DOHH2 (cell line): ENCODE data around the gene SLC22A15.

ENCODE experiments used
- H3F3A ChIP-seq: fragments of 200-600 bp; sonication (generic), shearing (Covaris generic); 2 replicates; pipeline ENCODE4 v1.6.0; 2016; ENCODE audit warnings: antibody characterized with exemption, mild to moderate bottlenecking; ENCODE audit not compliant: control insufficient read depth, insufficient read depth
- H3K27ac ChIP-seq: fragments of 200-600 bp; sonication (generic); 2 replicates; pipeline ENCODE4 v1.5.1; 2014; ENCODE audit warnings: low read depth, mild to moderate bottlenecking, low read length, moderate library complexity
- H3K27me3 ChIP-seq: fragments of 200-600 bp; sonication (generic); 2 replicates; pipeline ENCODE4 v1.6.1; 2014; ENCODE audit warnings: mild to moderate bottlenecking, low read length, mixed read lengths; ENCODE audit not compliant: control insufficient read depth
- H3K36me3 ChIP-seq: fragments of 200-600 bp; sonication (generic); 2 replicates; pipeline ENCODE4 v1.6.1; 2014; ENCODE audit warnings: mild to moderate bottlenecking, low read length, moderate library complexity, mixed read lengths; ENCODE audit not compliant: control insufficient read depth
- H3K4me1 ChIP-seq: fragments of 200-600 bp; sonication (generic); 2 replicates; pipeline ENCODE4 v1.6.1; 2014; ENCODE audit warnings: mild to moderate bottlenecking, low read length, mixed read lengths; ENCODE audit not compliant: control insufficient read depth
- H3K4me2 ChIP-seq: fragments of 200-600 bp; sonication (generic); 2 replicates; pipeline ENCODE4 v1.6.0; 2014; ENCODE audit warnings: mild to moderate bottlenecking, low read length, moderate library complexity
- H3K4me3 ChIP-seq: fragments of 200-600 bp; sonication (generic); 2 replicates; pipeline ENCODE4 v1.5.1; 2014; ENCODE audit warnings: mild to moderate bottlenecking, low read length, mixed read lengths
- H3K79me2 ChIP-seq: fragments of 200-600 bp; sonication (generic); 2 replicates; pipeline ENCODE4 v1.6.1; 2014; ENCODE audit warnings: mild to moderate bottlenecking, low read length, mixed read lengths; ENCODE audit not compliant: control insufficient read depth
- H3K9me2 ChIP-seq: fragments of 200-600 bp; sonication (generic); replicated peaks from 2 replicates; pipeline ENCODE4 v1.6.1; 2014; ENCODE audit warnings: mild to moderate bottlenecking, low read length, mixed read lengths; ENCODE audit not compliant: control insufficient read depth
- H3K9me3 ChIP-seq: fragments of 200-600 bp; sonication (generic); 2 replicates; pipeline ENCODE4 v1.6.1; 2014; ENCODE audit warnings: antibody characterized with exemption, low read length, mixed read lengths; ENCODE audit not compliant: control insufficient read depth, insufficient read depth
- H4K20me1 ChIP-seq: fragments of 200-600 bp; sonication (generic); 2 replicates; pipeline ENCODE4 v1.6.0; 2014; ENCODE audit warnings: low read depth, mild to moderate bottlenecking, antibody characterized with exemption, low read length, moderate library complexity; ENCODE audit not compliant: control insufficient read depth, insufficient read depth
- CTCF ChIP-seq: fragments of 200-600 bp; sonication (generic); IDR thresholded peaks from one replicate; pipeline ENCODE4 v1.5.1; 2014; ENCODE audit warnings: antibody characterized with exemption, mild to moderate bottlenecking, low read depth, low read length; ENCODE audit not compliant: poor library complexity, severe bottlenecking
- EZH2phosphoT487 ChIP-seq: fragments of 200-600 bp; sonication (generic); IDR thresholded peaks from 2 replicates; pipeline ENCODE4 v1.6.1; 2017; ENCODE audit warnings: borderline replicate concordance, mild to moderate bottlenecking, antibody characterized with exemption, low read length, moderate library complexity, mixed read lengths

Gene SLC22A15

DNA sequence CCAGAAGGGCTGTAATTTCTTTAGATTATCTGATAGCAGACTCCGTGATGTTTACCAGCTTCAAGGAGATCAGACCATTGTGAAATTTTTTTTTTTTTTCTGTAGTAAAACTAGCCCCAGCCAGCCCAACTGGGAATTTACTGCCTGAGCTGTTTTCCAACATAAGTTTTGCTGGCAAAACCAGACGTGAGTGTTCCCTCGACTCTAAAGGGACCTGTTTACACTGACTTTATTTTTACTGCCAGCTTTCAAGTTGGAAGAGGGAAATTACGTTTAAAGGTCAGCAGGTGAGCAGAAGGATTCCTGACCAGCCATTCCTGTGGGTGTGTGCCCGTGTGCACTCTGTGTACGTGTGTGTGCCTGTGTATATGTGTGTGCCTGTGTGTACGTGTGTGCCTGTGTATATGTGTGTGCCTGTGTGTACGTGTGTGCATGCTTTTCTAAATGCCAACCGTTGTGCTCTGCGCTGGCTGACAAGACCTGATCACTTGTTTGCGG lies 135.3 kb downstream of the SLC22A15 start:
- no peak for TF ChIP-seq EZH2phosphoT487
- no peaks in the 10 kb centered on the region for H3F3A ChIP-seq
- H3K27ac ChIP-seq: no peak overlapping the region
- no peak overlapping the region for H3K4me3 ChIP-seq
- no peak overlapping the region for H3K4me2 ChIP-seq
- 0 out of 2 replicates have a peak, but pooled peaks cover 3% of the 10 kb centered on the region for H3K27me3 ChIP-seq
- no peaks in the 10 kb centered on the region for H3K9me2 ChIP-seq
- no peaks in the 10 kb centered on the region for H3K36me3 ChIP-seq
- H4K20me1 ChIP-seq: no peaks in the 10 kb centered on the region
- peaks cover 8% of the 10 kb centered on the region; the same call in 1 of the 2 replicates for H3K4me1 ChIP-seq
- H3K9me3 ChIP-seq: no peaks in the 10 kb centered on the region
- H3K79me2 ChIP-seq: no peaks in the 10 kb centered on the region

GRCh38 chr1:116112388-116113140 lies 136.3 kb downstream of the SLC22A15 start:
- no peak overlapping the region for H3K4me3 ChIP-seq
- H3K27ac ChIP-seq: no peak overlapping the region
- H3K4me2 ChIP-seq: no peak overlapping the region
- H3K27me3 ChIP-seq: 0 out of 2 replicates have a peak, but pooled peaks cover 3% of the 10 kb centered on the region
- H3K4me1 ChIP-seq: peaks cover 8% of the 10 kb centered on the region; the same call in 1 of the 2 replicates
- no peak for TF ChIP-seq EZH2phosphoT487
- no peak for TF ChIP-seq CTCF
- no peaks in the 10 kb centered on the region for H3F3A ChIP-seq
- no peaks in the 10 kb centered on the region for H4K20me1 ChIP-seq
- H3K36me3 ChIP-seq: no peaks in the 10 kb centered on the region
- no peaks in the 10 kb centered on the region for H3K9me3 ChIP-seq
- no peaks in the 10 kb centered on the region for H3K79me2 ChIP-seq
- H3K9me2 ChIP-seq: no peaks in the 10 kb centered on the region

DNA sequence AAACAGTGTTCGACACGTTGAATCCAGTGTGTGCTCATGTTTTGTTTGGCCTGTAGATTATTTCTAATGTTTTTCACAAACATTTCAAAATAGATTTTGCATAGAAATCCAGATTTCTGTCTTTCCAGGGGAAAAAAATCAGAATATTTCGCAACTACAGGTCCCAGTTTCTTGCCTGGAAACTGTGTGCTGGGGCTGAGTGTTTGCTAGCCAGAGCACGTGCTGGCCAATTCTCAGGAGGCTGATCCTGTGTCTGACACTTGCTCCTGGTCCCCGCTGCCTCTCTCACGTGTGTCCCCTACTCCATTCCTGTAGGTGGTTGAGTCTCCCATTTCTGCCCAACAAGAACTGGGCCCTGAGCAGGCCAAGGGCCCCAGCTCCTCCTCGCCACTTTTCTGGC lies 137.3 kb downstream of the SLC22A15 start:
- Histone ChIP-seq H3K4me2 (no peak overlapping the region), H3F3A (no peaks in the 10 kb centered on the region), H3K4me3 (no peak overlapping the region), H4K20me1 (no peaks in the 10 kb centered on the region), H3K9me3 (no peaks in the 10 kb centered on the region), H3K9me2 (no peaks in the 10 kb centered on the region), H3K27me3 (0 out of 2 replicates have a peak, but pooled peaks cover 3% of the 10 kb centered on the region), H3K36me3 (no peaks in the 10 kb centered on the region), H3K79me2 (no peaks in the 10 kb centered on the region), H3K4me1 (peaks cover 8% of the 10 kb centered on the region; the same call in 1 of the 2 replicates), H3K27ac (no peak overlapping the region)
- TF ChIP-seq CTCF: no peak
- no peak for TF ChIP-seq EZH2phosphoT487
